ENCODE data around the gene GPR146.
A peak's percentile ranks its signal among the peaks of the same experiment; 100 is the strongest.
"Not testable (repeated sequence)": the region's sequence is repeated elsewhere in the genome, so short reads cannot be mapped to it uniquely, and the experiment has no call there.

Gene GPR146

DNA sequence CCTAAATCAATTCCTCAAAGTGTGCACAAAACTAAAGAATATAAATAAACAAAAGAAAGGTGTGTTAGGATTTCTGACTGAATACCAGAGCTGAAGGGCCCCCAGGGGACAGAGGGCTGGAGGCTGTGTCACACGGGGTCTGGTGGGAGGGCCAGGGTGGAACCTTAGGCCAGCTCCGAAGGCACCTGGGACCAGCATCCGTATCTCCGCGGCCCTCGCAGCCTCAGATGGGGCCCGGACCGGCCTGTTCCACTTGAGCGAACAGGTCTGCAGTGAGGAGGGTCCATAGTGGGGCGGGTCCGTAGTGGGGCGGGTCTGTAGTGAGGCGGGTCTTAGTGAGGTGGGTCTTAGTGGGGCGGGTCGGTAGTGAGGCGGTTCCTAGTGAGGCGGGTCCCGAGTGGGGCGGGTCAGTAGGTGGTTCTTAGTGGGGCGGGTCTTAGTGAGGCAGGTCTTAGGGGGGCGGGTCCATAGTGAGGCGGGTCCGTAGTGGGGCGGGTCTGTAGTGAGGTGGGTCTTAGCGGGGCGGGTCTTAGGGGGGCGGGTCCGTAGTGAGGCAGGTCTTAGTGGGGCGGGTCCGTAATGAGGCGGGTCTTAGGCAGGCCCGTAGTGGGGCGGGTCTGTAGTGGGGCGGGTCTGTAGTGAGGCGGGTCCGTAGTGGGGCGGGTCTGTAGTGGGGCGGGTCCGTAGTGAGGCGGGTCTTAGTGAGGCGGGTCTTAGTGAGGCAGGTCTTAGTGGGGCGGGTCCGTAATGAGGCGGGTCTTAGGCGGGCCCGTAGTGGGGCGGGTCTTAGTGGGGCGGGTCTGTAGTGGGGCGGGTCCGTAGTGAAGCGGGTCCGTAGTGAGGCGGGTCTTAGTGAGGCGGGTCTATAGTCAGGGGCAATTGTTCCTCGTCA lies 15.1 kb downstream of the GPR146 start:
- peak in 1 of 2 donors; percentile 27 for DNase-seq

DNA sequence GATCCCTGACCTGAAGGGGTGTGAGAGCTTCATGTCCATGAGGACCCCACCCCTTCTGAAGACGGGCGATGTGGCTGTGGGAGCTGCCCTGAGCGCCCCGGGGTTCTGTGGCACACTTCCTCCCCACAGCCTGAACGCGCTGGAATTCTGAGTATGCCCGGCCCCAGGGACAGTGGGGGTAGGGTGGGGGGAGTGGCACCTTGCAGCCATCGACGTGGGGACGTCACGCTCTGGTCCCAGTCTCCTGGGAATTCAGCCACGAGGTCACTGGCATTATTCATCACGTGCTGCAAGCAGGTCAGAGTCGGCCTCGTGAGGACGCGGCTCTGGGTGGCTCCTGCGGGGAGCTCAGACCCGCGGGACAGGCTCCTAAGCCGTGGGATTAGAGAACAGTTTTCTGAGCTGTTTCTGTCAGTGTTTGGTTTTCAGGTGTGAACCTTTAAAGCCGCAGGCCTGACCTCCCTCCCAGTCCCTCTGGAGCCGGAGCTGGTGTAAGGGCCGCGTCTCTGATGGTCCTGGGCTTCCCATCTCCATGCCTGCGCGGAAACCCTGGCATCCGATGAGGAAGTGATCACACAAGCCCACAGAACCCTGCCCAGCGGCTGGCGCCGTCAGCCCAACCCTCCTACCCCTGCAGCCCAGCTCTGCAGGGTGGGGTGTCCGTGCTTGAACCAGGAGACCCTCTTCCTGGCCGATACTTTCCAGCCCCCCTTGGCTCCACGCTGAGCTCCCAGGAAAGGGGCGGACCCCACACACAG lies 16.1 kb downstream of the GPR146 start:
- DNase-seq, result no peak

- DNase-seq, result no peak
These were observed 16.8 kb downstream of the GPR146 start for GRCh38 chr7:1061180-1061579.

DNA sequence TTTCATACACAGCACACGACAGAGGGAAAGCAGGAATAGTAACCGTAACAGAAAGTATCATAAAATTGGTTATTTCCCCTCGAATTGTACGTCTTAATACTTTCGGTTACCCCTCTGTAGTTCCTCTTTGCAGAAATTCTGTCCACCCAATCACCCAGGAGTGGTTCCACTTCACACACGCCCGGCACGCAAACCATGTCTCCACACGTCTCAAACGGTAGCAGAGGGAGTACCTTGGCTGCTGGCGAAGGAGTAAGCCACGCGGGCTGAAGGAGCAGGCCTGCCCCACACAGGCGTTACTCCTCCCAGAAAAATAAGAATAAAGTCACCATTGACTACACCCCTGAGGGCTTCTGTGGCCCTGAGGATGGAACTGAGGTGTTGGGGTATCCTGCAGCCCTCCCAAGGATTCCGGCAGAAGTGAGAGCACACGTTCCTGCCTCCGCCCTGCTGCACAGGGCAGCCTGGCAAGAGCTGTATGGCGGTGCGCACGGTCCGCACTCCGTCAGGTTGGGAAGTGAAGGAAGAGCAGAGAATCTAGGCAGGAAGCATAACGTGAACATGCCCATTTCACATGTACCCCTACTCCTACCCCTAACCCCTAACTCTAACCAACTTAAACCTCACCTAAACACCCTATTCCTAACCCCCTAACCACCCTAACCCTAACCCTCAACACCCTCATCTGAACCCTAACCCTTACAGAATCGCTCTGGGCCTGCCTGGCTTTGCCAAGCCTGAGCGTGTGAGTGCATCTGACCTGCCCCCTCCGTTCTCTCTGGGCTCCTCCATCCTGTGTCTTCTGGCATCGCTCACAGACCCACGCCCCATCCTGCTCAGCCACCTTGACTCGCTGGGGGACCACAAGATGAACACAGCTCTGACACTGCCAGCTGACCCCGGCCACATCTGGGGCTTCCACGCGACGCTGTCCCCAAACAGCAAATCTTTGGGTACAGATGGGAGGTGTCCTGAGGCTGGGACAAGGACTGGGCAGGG lies 18.2 kb downstream of the GPR146 start:
- DNase-seq, result no peak

- no peak for DNase-seq
These were observed 19.0 kb downstream of the GPR146 start for GRCh38 chr7:1063361-1063760.

DNA sequence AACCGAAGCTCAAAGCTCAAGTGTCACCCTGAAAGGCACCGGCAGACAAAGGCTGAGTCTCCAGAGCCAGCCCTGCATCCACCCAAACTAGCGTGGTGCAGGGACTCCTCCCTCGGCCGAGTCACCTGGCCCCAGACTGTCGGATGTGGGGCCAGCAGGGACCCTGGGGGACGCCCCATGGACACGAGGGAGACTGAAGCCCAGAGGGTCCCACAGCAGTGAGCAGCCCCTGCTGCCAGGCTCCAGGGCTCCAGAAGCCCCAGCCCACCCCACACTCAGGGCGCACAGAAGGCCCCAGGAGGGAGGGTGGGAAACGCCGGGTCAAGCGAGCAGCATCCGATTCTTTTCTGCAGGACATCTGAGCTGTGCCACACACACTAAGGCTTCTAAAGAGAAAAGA lies 20.2 kb downstream of the GPR146 start:
- no peak for DNase-seq

- DNase-seq, result no peak
These were observed 20.9 kb downstream of the GPR146 start for GRCh38 chr7:1065263-1065584.

DNA sequence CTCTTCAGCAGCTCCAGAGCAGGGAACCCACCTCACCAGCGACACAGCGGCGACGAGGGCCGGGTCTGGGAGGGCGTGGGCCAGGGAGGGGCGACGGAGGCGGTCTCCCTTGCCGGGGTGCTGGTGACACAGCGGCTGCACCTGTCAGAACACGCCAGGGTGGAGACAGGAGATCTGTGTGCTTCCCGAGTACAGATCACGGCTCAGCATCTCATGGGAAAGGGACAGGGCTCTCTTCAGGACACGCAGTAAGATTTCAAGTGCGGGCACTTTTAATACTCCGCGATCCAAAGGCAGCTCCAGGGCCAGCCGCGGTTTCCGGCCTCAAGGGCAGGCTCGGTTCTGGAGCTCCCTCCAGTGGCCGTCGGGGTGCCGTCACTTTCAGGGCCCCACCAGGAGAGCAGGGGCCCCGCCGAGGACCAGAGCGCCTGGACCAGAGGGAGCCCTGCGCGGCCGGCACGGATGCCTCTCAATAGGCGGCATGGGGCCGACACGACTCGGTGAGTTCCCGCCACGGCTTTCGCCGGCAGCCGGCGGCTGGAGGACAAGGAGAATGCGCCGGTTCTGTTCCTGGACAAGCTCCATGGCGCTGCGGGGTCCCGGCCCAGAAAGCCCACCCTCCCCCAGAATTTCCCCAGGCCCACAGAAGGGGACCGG lies 21.4 kb downstream of the GPR146 start:
- peak; percentile 85 to 88 for DNase-seq

GRCh38 chr7:1066242-1066588 lies 21.9 kb downstream of the GPR146 start:
- DNase-seq, result no peak

- no peak for DNase-seq
These were observed 23.7 kb downstream of the GPR146 start for GRCh38 chr7:1068013-1068412.

GRCh38 chr7:1068619-1069018 lies 24.3 kb downstream of the GPR146 start:
- no peak for DNase-seq

DNA sequence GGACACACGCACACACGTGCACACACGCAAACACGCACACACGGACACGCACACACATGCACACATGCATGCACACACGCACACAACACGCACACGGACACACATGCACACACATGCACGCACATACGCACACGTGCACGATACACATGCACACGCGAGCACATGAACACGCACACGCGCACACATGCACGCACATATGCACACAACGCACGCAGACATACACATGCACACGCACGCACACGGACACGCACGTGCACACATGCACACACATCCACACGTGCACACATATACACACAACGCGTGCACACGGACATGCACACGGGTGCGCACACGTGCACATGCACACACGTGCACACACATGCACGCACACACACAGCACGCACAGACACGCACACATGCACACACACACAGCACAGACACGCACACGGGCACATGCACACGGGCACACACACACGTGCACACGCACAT lies 26.2 kb downstream of the GPR146 start:
- no peak for DNase-seq

GRCh38 chr7:1071731-1072254 lies 27.4 kb downstream of the GPR146 start:
- DNase-seq, result no peak

- no peak for DNase-seq
These were observed 29.0 kb downstream of the GPR146 start for GRCh38 chr7:1073142-1073977.

- DNase-seq, result not testable (repeated sequence)
These were observed 29.7 kb downstream of the GPR146 start for GRCh38 chr7:1074018-1074417.

DNA sequence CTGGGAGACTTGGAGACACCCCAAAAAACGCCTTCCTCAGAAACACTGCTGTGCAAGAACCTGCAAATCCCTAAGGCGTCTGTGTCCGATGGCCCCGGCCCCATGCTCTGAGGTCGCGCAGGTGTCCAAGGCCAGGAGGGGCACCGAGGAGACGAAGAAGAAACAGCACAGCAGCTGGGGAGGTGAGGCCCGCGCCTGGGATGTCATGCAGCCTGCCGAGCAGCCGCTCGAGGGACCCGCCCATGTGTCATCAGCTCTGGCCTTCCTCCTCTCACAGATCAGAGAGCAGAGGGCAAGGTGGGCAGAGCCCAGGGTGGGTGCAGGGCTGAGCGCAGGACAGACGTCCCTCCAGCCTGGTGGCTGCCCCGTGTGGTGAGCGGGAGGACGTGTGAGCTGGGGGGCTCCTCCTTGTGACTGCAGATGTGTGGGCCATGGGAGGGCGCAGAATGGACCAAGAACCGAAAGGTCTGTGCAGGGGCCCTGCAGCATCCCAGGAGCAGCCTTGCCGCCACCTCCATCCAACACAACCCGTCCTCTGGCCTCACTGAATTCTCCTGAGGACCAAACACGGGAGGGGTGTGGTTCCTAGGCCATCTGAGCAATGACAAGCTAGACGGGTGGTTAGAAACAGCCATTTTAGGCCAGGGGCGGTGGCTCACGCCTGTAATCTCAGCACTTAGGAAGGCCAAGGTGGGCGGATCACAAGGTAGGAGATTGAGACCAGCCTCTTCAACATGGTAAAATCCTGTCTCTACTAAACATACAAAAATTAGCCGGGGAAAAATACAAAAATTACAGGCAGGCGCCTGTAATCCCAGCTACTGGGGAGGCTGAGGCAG lies 30.5 kb downstream of the GPR146 start:
- no peak for DNase-seq

DNA sequence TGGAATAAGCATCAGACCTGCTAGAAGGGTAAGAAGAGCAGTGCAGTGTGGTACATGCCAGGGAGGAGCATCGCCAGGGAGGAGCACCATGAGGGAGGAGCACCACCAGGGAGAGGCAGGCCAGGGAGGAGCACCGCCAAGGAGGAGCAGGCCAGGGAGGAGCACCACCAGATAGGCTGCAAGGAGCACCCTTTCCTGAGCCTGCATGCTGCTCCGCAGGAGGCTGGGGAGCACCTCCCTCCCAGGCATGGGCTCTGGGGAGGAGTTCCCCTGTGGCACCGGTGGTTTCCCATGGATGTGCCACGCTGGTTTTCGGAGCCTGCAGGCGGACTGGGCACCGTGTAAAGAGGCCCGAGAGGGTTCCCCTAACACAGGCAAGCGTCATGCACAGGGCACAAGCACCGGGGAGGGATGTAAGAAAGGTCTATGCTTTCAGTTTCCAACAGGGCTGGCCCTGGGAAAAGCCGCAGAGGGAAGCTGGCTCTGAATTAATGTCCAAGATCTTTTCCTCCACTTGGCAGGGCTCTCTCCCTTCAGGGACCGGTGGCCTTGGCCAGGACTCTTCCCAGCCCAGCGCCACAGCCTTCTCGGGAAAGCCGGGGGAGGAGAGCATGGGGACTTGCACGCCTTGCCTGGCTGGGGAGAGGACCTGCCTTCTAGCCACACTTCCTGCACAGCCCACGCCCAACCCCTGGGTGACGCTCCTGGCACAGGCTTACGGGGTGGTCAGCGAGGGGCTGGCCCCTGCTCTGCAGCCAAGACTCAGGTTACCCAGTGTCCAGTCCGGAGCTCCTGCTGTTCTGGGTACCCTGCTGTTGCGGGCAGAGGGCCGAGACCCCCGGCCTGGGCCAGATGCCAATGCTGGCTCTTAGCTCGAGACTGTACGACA lies 32.1 kb downstream of the GPR146 start:
- no peak for DNase-seq

DNA sequence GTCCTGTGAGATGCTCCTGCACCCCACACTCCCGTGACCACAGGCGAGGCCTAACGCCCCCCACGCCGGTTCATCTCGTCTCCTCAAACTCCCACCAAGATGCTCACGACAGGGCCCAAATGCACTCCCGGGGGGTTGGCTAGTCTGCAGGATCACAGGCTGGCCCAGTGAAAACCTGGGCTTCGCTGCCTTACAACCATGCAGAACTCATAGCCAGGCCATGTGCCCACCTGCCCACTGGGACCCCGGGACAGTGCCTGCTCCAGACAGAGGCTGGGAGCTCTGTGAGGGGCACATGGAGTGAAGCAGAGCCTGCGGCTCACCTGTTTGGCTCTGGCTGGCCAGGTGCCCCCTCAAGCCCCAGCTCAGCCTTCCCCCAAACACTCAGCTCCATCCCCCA lies 34.2 kb downstream of the GPR146 start:
- DNase-seq, result no peak

DNA sequence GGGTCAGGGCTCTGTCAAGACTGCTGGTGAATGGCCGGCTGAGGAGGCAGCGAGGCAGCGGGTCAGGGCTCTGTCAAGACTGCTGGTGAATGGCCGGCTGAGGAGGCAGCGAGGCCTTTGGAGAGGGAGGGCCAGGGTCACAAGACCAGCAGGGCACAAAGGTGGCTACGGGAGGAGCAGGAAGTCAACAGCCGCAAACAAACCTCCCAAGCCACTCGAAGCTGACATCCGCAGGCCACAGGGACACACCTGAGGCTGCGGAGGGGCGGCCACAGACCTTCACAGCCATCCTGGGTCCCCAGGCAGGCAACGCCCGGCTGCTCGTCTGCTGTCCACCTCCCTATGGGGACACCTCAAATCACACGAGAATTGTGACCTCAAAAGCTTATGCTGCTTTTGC lies 34.6 kb downstream of the GPR146 start:
- DNase-seq, result no peak
